Renal cortex interstitium (tissue), 11 donors: ENCODE data around the gene KIF23. TPM values are rescaled to one million over a fixed set of nuclear protein-coding genes. Genes with fewer than 3 reads are reported as not detected.
A peak's percentile ranks its signal among the peaks of the same experiment; 100 is the strongest.

Experiments used
- DNase-seq, 11 donors: peaks; one replicate each; pipeline ENCODE4 v3.0.0-alpha.2; 2013; ENCODE audit warnings: low read depth in 9 of 11, low spot score in 4 of 11; ENCODE audit errors: extremely low read depth in 1 of 11
- polyA plus RNA-seq, 3 donors: library from polyadenylated mRNA; unstranded; fragments of 120-200 nt; gene quantifications; one replicate each; pipeline ENCODE4 v1.2.1, GENCODE V29; 2013; ENCODE audit not compliant: insufficient read length in 3 of 3

KIF23 gene
- polyA plus RNA-seq, 3 donors, result 35.1 to 41.3 (median 40.0) TPM

DNA sequence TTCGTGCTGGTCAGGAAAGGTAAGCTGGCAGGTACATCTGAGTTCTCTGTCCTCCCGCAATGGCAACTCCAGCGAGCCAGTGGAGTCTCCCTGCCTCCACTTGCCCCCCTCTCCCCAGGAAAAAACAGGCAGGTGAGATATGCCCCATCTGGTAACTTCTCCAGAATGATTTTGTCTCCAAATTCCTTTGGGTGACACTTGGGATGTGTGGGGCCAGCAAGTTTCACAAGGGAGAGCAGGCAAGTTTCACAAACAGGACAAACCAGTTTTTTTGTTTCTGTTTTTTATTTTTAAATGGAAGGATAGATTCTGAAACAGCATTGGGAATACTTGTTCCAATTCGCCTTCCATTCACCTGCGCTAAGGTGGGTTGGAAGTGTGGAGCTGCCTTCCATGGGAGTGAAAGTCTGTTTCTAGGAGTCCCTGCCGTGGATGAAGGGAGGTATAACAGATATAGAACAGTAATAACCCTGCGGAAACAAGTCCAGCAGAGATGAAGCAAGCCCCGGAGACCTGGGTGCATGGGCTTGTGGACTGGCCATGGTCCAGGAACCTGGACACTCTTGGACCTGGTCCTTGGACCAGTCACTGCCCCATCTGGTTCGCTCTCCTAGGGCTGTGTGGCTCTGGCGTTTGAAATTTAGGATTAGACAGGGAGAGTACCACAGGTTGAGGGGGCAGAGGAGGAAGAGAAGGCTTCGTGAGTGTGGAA is 22.9 kb upstream of the KIF23 start:
- DNase-seq, result peak in 1 of 11 donors; percentile 17

- no peak for DNase-seq
Observed at GRCh38 chr15:69392352-69392751, 21.8 kb upstream of the KIF23 start.

DNA sequence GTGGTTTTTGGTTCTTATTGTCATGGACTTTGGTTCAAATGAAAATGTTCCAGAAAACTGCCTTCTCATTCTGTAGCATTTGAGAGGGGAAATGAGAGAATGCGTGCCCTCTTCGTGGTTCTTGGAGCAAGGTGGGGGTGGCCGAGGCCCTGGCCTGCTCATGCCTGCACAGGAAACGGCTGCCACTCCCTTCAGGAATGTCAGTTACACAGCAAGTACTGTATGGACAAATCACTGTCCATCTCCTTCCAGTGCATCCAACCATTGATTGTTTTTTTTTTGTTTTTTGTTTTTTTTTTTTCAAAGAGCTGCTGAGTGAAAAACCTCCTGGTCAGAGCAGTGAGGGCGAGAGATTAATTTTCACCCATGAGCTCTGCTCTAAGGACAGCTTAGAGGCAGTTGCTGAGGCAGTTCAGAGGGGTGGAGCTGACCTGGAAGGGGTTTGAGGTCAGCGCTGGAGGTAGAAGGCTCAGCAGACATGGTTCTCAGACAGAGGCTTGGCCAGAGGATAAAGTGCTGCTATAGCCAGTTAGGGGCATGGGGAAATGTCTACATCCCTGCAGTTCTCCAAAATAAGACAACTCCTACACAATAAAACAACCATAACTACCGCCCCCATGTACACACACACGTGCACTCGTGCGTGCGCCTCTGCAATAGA is 20.2 kb upstream of the KIF23 start:
- peak in 1 of 11 donors; percentile 14 for DNase-seq

GRCh38 chr15:69394556-69395282 is 19.4 kb upstream of the KIF23 start:
- peak in 10 of 11 donors; percentile 36 to 76 (median 72) for DNase-seq

DNA sequence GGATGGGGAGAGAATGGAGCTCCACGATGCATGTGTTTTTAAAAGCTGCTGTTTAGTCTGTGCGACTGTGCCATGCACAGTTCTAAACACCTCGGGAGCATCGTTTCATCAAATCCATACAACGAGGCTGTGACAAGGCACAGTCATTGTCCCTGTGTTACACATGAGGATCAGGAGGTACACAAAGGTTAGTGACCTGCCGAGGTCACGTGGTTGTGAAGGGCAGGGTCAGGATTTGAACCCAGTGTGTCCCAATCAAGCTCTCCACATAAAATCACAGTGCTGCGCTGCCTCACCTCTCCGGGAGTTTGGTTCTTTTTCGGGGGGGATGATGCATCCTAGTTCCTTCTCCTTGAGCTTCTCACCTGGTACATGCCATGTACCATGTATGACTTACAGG is 18.7 kb upstream of the KIF23 start:
- no peak for DNase-seq

DNA sequence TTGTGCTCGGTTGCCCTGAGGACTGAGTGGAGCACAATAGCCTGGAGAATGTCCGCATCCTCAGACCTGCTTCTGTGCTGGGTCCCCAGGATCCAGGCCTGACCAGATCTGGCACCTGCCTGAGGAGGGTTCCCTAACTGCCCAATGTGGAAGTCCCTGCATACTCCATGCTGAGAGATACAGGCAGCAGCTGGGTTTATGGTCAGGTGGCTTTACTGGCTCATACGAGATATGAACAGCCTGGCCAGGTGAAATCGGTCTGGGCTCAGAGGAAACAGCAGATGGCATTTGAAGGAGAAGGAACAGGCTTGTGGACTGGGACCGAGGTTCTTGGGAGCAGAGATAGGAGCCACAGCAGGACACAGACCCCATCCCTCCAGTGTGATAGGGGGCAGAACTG is 18.2 kb upstream of the KIF23 start:
- no peak for DNase-seq

GRCh38 chr15:69398491-69398891 is 15.7 kb upstream of the KIF23 start:
- no peak for DNase-seq

DNA sequence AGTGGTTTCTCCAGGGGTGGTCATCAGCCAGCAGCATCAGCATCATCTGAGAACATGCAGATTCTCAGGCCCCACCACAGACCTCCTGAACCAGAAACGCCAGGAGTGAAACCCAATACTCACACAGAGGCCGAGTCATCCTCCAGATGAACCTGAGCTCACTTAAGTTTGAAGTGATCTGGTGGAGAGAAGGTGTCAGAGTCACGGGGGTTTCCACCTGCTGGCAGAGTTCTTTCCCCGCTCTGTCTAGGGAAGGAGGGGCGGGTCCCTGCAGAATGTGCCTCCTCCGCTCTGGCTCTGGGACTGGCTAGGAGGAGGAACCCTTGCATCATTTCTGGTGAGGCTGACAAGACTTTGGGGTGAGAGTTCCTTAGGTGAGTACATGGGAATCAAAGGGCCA is 13.3 kb upstream of the KIF23 start:
- no peak for DNase-seq

- DNase-seq, result no peak
Observed at GRCh38 chr15:69402816-69403215, 11.3 kb upstream of the KIF23 start.

- no peak for DNase-seq
Observed at GRCh38 chr15:69403594-69403993, 10.6 kb upstream of the KIF23 start.

GRCh38 chr15:69405110-69405509 is 9.0 kb upstream of the KIF23 start:
- DNase-seq, result no peak

GRCh38 chr15:69407719-69408400 is 6.3 kb upstream of the KIF23 start:
- DNase-seq, result no peak

GRCh38 chr15:69408841-69409240 is 5.3 kb upstream of the KIF23 start:
- DNase-seq, result no peak

GRCh38 chr15:69410248-69410874 is 3.8 kb upstream of the KIF23 start:
- peak in 2 of 11 donors; percentile 23 to 31 for DNase-seq

- DNase-seq, result no peak
Observed at GRCh38 chr15:69412274-69412673, 1.9 kb upstream of the KIF23 start.

- no peak for DNase-seq
Observed at GRCh38 chr15:69412701-69413100, 1.4 kb upstream of the KIF23 start.

DNA sequence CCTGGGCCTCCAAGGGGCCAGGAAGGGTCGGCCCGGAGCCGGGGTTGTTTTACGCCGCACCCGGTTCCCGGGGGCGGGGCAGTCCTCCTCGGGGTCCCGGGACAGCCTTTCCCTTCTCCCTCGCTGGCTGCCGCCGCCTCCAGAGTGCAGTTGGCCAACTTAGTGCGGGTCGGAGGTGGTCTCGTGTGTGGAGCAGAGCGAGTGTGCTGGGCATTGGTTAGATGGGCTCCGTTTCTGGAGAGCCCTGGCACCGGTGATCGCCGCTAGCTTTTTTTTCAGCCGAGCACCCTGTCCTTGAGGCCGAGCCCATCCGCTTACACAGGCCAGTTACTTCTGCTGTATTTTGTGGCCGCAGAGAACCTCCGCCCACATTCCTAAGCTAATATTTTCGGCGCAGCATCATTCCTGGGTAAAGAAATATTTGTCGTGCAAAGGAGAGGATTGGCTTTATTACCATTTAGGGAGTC is 585 bp downstream of the KIF23 start:
- DNase-seq, result peak in 6 of 11 donors; percentile 33 to 54 (median 46)

- DNase-seq, result no peak
Observed at GRCh38 chr15:69415381-69415780, 1.2 kb downstream of the KIF23 start.

- no peak for DNase-seq
Observed at GRCh38 chr15:69417581-69417980, 3.4 kb downstream of the KIF23 start.
